HG02840 (cell line): ENCODE data around the gene TMEM72.
A peak's percentile ranks its signal among the peaks of the same experiment; 100 is the strongest.

Experiments
- ATAC-seq: cut with Tn5 transposase; IDR thresholded peaks from one replicate; pipeline ENCODE4 v1.9.1; 2021; ENCODE audit warnings: mild to moderate bottlenecking, moderate library complexity, moderate number of reproducible peaks; ENCODE audit not compliant: unreplicated experiment, low FRiP score

The TMEM72 gene

GRCh38 chr10:44932517-44933450 lies 21.6 kb downstream of the TMEM72 start:
- ATAC-seq: peak; percentile 91

GRCh38 chr10:44933451-44934321 lies 22.5 kb downstream of the TMEM72 start:
- ATAC-seq: no peak

GRCh38 chr10:44934416-44935200 lies 23.5 kb downstream of the TMEM72 start:
- no peak for ATAC-seq

GRCh38 chr10:44935201-44935965 lies 24.2 kb downstream of the TMEM72 start:
- ATAC-seq: no peak

GRCh38 chr10:44935966-44936295 lies 24.8 kb downstream of the TMEM72 start:
- no peak for ATAC-seq

- no peak for ATAC-seq
Measured at GRCh38 chr10:44936314-44936975, 25.3 kb downstream of the TMEM72 start.

GRCh38 chr10:44937196-44938005 lies 26.3 kb downstream of the TMEM72 start:
- ATAC-seq: no peak

- no peak for ATAC-seq
Measured at GRCh38 chr10:44938956-44939355, 27.8 kb downstream of the TMEM72 start.

- ATAC-seq: no peak
Measured at GRCh38 chr10:44939691-44940401, 28.7 kb downstream of the TMEM72 start.

- no peak for ATAC-seq
Measured at GRCh38 chr10:44944354-44944753, 33.2 kb downstream of the TMEM72 start.

GRCh38 chr10:44946205-44946604 lies 35.1 kb downstream of the TMEM72 start:
- no peak for ATAC-seq

- peak; percentile 64 for ATAC-seq
Measured at GRCh38 chr10:44947371-44948152, 36.4 kb downstream of the TMEM72 start.

GRCh38 chr10:44948642-44949041 lies 37.5 kb downstream of the TMEM72 start:
- ATAC-seq: no peak

GRCh38 chr10:44949127-44949802 lies 38.1 kb downstream of the TMEM72 start:
- no peak for ATAC-seq

- ATAC-seq: no peak
Measured at GRCh38 chr10:44949915-44950314, 38.8 kb downstream of the TMEM72 start.

- no peak for ATAC-seq
Measured at GRCh38 chr10:44950326-44951225, 39.4 kb downstream of the TMEM72 start.
